G401 (cell line): ENCODE data around the gene TMEFF1. TPM values are rescaled to one million over a fixed set of nuclear protein-coding genes. Genes with fewer than 3 reads are reported as not detected.

Experiments
- DNase-seq: peaks from one replicate; pipeline ENCODE4 v3.0.0-alpha.2; 2015; ENCODE audit warnings: low spot score
- in situ Hi-C: cut with HindIII; loops from 2 replicates; pipeline ENCODE4 v1.10.0; 2016; ENCODE audit warnings: low sequenced_read_pairs, mixed read lengths
- total RNA-seq: library from RNA; depleted of rRNA; stranded (reverse); fragments of >200 nt; shearing (Covaris generic); gene quantifications from 2 replicates; pipeline ENCODE4 v1.2.3, GENCODE V29; 2014

The TMEFF1 gene
- total RNA-seq, 1 experiment from 2014 or later: 24.6 TPM

- in situ Hi-C loops: no loop called here
- no peak for DNase-seq
Measured at GRCh38 chr9:100557053-100557452, 84.1 kb downstream of the TMEFF1 start.

GRCh38 chr9:100561256-100561655 lies 88.3 kb downstream of the TMEFF1 start:
- in situ Hi-C loops: no loop called here
- DNase-seq: no peak

- DNase-seq: no peak
- in situ Hi-C loops: no loop called here
Measured at GRCh38 chr9:100567856-100568255, 94.9 kb downstream of the TMEFF1 start.

GRCh38 chr9:100573655-100574260 lies 100.8 kb downstream of the TMEFF1 start:
- in situ Hi-C loops: no loop called here
- peak; percentile 44 for DNase-seq

GRCh38 chr9:100575006-100575405 lies 102.1 kb downstream of the TMEFF1 start:
- DNase-seq: no peak
- in situ Hi-C loops: no loop called here

- DNase-seq: no peak
- in situ Hi-C loops: no loop called here
Measured at GRCh38 chr9:100575765-100576386, 102.9 kb downstream of the TMEFF1 start.

- no peak for DNase-seq
- in situ Hi-C loops: no loop called here
Measured at GRCh38 chr9:100577776-100578448, 105.0 kb downstream of the TMEFF1 start, which contains the start of gene CAVIN4. Gene CAVIN4, plus strand, starts transcription at chr9:100578079. Its CDS starts 65 bp downstream, at chr9:100578144.

GRCh38 chr9:100578610-100579009 lies 105.7 kb downstream of the TMEFF1 start:
- in situ Hi-C loops: no loop called here

GRCh38 chr9:100579665-100580064 lies 106.7 kb downstream of the TMEFF1 start:
- in situ Hi-C loops: no loop called here
- no peak for DNase-seq

More at GRCh38 chr9:100578610-100579009, 105.7 kb downstream of the TMEFF1 start:
- DNase-seq: no peak

- in situ Hi-C loops: no loop called here
- DNase-seq: no peak
Measured at GRCh38 chr9:100580257-100580656, 107.3 kb downstream of the TMEFF1 start.

GRCh38 chr9:100581081-100581480 lies 108.1 kb downstream of the TMEFF1 start:
- in situ Hi-C loops: no loop called here
- no peak for DNase-seq

GRCh38 chr9:100581661-100582060 lies 108.7 kb downstream of the TMEFF1 start:
- in situ Hi-C loops: no loop called here

GRCh38 chr9:100583014-100583802 lies 110.3 kb downstream of the TMEFF1 start:
- DNase-seq: no peak
- in situ Hi-C loops: no loop called here

More at GRCh38 chr9:100581661-100582060, 108.7 kb downstream of the TMEFF1 start:
- DNase-seq: no peak

GRCh38 chr9:100584951-100585350 lies 112.0 kb downstream of the TMEFF1 start:
- in situ Hi-C loops: no loop called here
- DNase-seq: no peak

- DNase-seq: no peak
- in situ Hi-C loops: no loop called here
Measured at GRCh38 chr9:100586093-100586492, 113.1 kb downstream of the TMEFF1 start.

- in situ Hi-C loops: no loop called here
- no peak for DNase-seq
Measured at GRCh38 chr9:100587375-100587774, 114.4 kb downstream of the TMEFF1 start.

- DNase-seq: no peak
- in situ Hi-C loops: no loop called here
Measured at GRCh38 chr9:100589582-100589981, 116.6 kb downstream of the TMEFF1 start.

GRCh38 chr9:100590481-100590880 lies 117.5 kb downstream of the TMEFF1 start:
- in situ Hi-C loops: no loop called here
- no peak for DNase-seq

- in situ Hi-C loops: no loop called here
Measured at GRCh38 chr9:100591139-100591538, 118.2 kb downstream of the TMEFF1 start.

More at GRCh38 chr9:100591139-100591538, 118.2 kb downstream of the TMEFF1 start:
- DNase-seq: no peak
